ENCODE measurements around the gene ANO8.
"Not testable (repeated sequence)": the region's sequence is repeated elsewhere in the genome, so short reads cannot be mapped to it uniquely, and the experiment has no call there.

The ANO8 gene

GRCh38 chr19:17334414-17335409, at the start of gene ANO8:
ANO8 (minus strand) TSS chr19:17334855; CDS start chr19:17334670, 185 bp downstream.
- peak; percentile 99 for DNase-seq

- DNase-seq = no peak
Observed at GRCh38 chr19:17380426-17381138, 45.9 kb upstream of the ANO8 start.

GRCh38 chr19:17379221-17379631, 44.6 kb upstream of the ANO8 start:
- no peak for DNase-seq

GRCh38 chr19:17378271-17378670, 43.6 kb upstream of the ANO8 start:
- DNase-seq = no peak

GRCh38 chr19:17376935-17377600, 42.4 kb upstream of the ANO8 start, which contains the start of gene PLVAP:
PLVAP (minus strand) TSS chr19:17377342; CDS start chr19:17377288, 54 bp downstream.
- DNase-seq = no peak

GRCh38 chr19:17370026-17370587, 35.5 kb upstream of the ANO8 start:
- DNase-seq = no peak

- DNase-seq = no peak
Observed at GRCh38 chr19:17365361-17365760, 30.7 kb upstream of the ANO8 start.

GRCh38 chr19:17363852-17364605, 29.4 kb upstream of the ANO8 start:
- DNase-seq = not testable (repeated sequence)

GRCh38 chr19:17359905-17360800, 25.5 kb upstream of the ANO8 start:
- DNase-seq = no peak

- no peak for DNase-seq
Observed at GRCh38 chr19:17358395-17358794, 23.7 kb upstream of the ANO8 start.

- DNase-seq = no peak
Observed at GRCh38 chr19:17357724-17358123, 23.1 kb upstream of the ANO8 start.

- DNase-seq = no peak
Observed at GRCh38 chr19:17357078-17357666, 22.5 kb upstream of the ANO8 start.

GRCh38 chr19:17353386-17353785, 18.7 kb upstream of the ANO8 start:
- DNase-seq = no peak

GRCh38 chr19:17352608-17353280, 18.1 kb upstream of the ANO8 start:
- no peak for DNase-seq

GRCh38 chr19:17351815-17352435, 17.3 kb upstream of the ANO8 start:
- DNase-seq = no peak

- DNase-seq = no peak
Observed at GRCh38 chr19:17348700-17349099, 14.0 kb upstream of the ANO8 start.

- no peak for DNase-seq
Observed at GRCh38 chr19:17347877-17348276, 13.2 kb upstream of the ANO8 start.

GRCh38 chr19:17347361-17347760, 12.7 kb upstream of the ANO8 start:
- no peak for DNase-seq

- peak; percentile 81 for DNase-seq
Observed at GRCh38 chr19:17346109-17346671, 11.5 kb upstream of the ANO8 start.
